Body of pancreas (tissue), 4 donors: ENCODE results near the gene B3GAT1. TPM values are rescaled to one million over a fixed set of nuclear protein-coding genes. Genes with fewer than 3 reads are reported as not detected.

Experiments used
- ATAC-seq: fragments of 150-250 bp; one replicate; pipeline ENCODE4 v1.9.1; 2016
- DNase-seq, 4 donors: peaks; one replicate each; pipeline ENCODE4 v3.0.0-alpha.2; 2019
- H3K27ac ChIP-seq, 4 donors: fragments of 200-600 bp; sonication (generic); 1 replicate in 3 of 4; 2 replicates in 1 of 4; pipeline versions ENCODE4 v1.5.1 to v1.6.1; 2016 to 2019; ENCODE audit warnings: mild to moderate bottlenecking in 1 of 4, mixed read lengths in 1 of 4, moderate library complexity in 1 of 4
- H3K27me3 ChIP-seq, 2 donors: fragments of 200-600 bp; sonication (generic); one replicate each; pipeline ENCODE4 v1.6.0; 2016; ENCODE audit warnings: mild to moderate bottlenecking in 1 of 2
- H3K36me3 ChIP-seq, 2 donors: fragments of 200-600 bp; sonication (generic); replicated peaks in 1 of 2; 2 replicates each; pipeline ENCODE4 v1.5.1; 2016; ENCODE audit warnings: low read depth in 2 of 2; ENCODE audit not compliant: insufficient read depth in 1 of 2
- H3K4me1 ChIP-seq: fragments of 200-600 bp; sonication (generic); one replicate; pipeline ENCODE4 v1.6.0; 2016
- H3K4me3 ChIP-seq, 2 donors: fragments of 200-600 bp; sonication (generic); 1 replicate in 1 of 2; 2 replicates in 1 of 2; pipeline ENCODE4 v1.5.1; 2016 to 2019
- H3K9me3 ChIP-seq, 3 donors: fragments of 200-600 bp; sonication (generic); 1 replicate in 2 of 3; 2 replicates in 1 of 3; pipeline ENCODE4 v1.5.1; 2016
- CTCF ChIP-seq, 7 experiments: fragments of 450-650 bp in 4 of 7; fragments of 200-600 bp in 3 of 7; sonication (generic) in 3 of 7; IDR thresholded peaks; one replicate each; pipeline ENCODE4 v1.5.1; 2016 to 2019; ENCODE audit warnings: antibody characterized with exemption in 7 of 7
- POLR2A ChIP-seq, 3 donors: fragments of 450-650 bp; IDR thresholded peaks; one replicate each; pipeline ENCODE4 v1.6.1; 2016; ENCODE audit warnings: antibody characterized with exemption in 3 of 3, mild to moderate bottlenecking in 2 of 3
- WGBS, 2 donors: methylation state at CpG; one replicate each; pipeline ENCODE4 v1.1.5; 2017; 5-methylcytosine and 5-hydroxymethylcytosine counted together
- intact Hi-C: fragments of 100-400 bp; cut with DNase I; formaldehyde crosslinking; loops from one replicate; pipeline ENCODE4 v1.15.1; 2023
- total RNA-seq, 2 donors: library from RNA; depleted of rRNA; stranded (reverse); fragments of >200 nt; gene quantifications; one replicate each; pipeline ENCODE4 v1.1.0, GENCODE V29; 2016

B3GAT1 gene
- total RNA-seq, 2 donors from 2014 or later: under 0.01 TPM; not detected in 1

- H3K27ac ChIP-seq: no peak overlapping the region
- TF ChIP-seq POLR2A (IDR thresholded peaks at IDR 0.05) (no peak), CTCF (IDR thresholded peaks at IDR 0.05) (no peak)
- no peak overlapping the region for H3K4me3 ChIP-seq
- intact Hi-C loops: no loop called here
- no peaks in the 10 kb centered on the region for H3K36me3 ChIP-seq
- H3K4me1 ChIP-seq: no peaks in the 10 kb centered on the region
- DNase-seq (no peak), ATAC-seq (no peak)
- 55 to 68% methylated on average over 5 of the region's 5 CpGs for WGBS, 2 donors
- H3K27me3 ChIP-seq: no peaks in the 10 kb centered on the region
- peaks cover 0 to 7% (median 0%) of the 10 kb centered on the region in 3 donors for H3K9me3 ChIP-seq
Measured at GRCh38 chr11:134452838-134453155, 40.8 kb upstream of the B3GAT1 start.

GRCh38 chr11:134452026-134452837 is 40.2 kb upstream of the B3GAT1 start:
- H3K27ac ChIP-seq: no peak overlapping the region
- H3K36me3 ChIP-seq: no peaks in the 10 kb centered on the region
- H3K4me3 ChIP-seq: no peak overlapping the region
- DNase-seq: no peak
- peaks cover 0 to 5% (median 0%) of the 10 kb centered on the region in 3 donors for H3K9me3 ChIP-seq
- H3K27me3 ChIP-seq: no peaks in the 10 kb centered on the region
- WGBS, 2 donors: 60 to 63% methylated on average over 10 to 14 of the region's 14 CpGs
- ATAC-seq: no peak
- intact Hi-C loops: no loop called here
- H3K4me1 ChIP-seq: no peaks in the 10 kb centered on the region
- TF ChIP-seq POLR2A (IDR thresholded peaks at IDR 0.05) (no peak), CTCF (IDR thresholded peaks at IDR 0.05) (no peak)

- WGBS, 2 donors: 66 to 88% methylated on average over 7 of the region's 7 CpGs
Measured at GRCh38 chr11:134450186-134450585, 38.1 kb upstream of the B3GAT1 start.

GRCh38 chr11:134449713-134450112 is 37.7 kb upstream of the B3GAT1 start:
- H3K4me3 ChIP-seq: no peak overlapping the region
- no peaks in the 10 kb centered on the region for H3K27me3 ChIP-seq
- no peak for DNase-seq
- H3K4me1 ChIP-seq: no peaks in the 10 kb centered on the region
- TF ChIP-seq POLR2A (IDR thresholded peaks at IDR 0.05) (no peak), CTCF (IDR thresholded peaks at IDR 0.05) (no peak)
- H3K36me3 ChIP-seq: no peaks in the 10 kb centered on the region
- intact Hi-C loops: no loop called here
- H3K9me3 ChIP-seq: no peaks in the 10 kb centered on the region
- H3K27ac ChIP-seq: no peak overlapping the region
- WGBS, 2 donors: 50 to 58% methylated on average over 6 to 7 of the region's 7 CpGs
- no peak for ATAC-seq

More at GRCh38 chr11:134450186-134450585, 38.1 kb upstream of the B3GAT1 start:
- intact Hi-C loops: no loop called here
- Histone ChIP-seq H3K27me3 (no peaks in the 10 kb centered on the region), H3K4me1 (no peaks in the 10 kb centered on the region), H3K4me3 (no peak overlapping the region), H3K36me3 (no peaks in the 10 kb centered on the region), H3K9me3 (no peaks in the 10 kb centered on the region), H3K27ac (no peak overlapping the region)
- DNase-seq: no peak
- no peak for TF ChIP-seq CTCF (IDR thresholded peaks at IDR 0.05)
- no peak for TF ChIP-seq POLR2A (IDR thresholded peaks at IDR 0.05)
- no peak for ATAC-seq

GRCh38 chr11:134449051-134449450 is 37.0 kb upstream of the B3GAT1 start:
- no peaks in the 10 kb centered on the region for H3K27me3 ChIP-seq
- no peaks in the 10 kb centered on the region for H3K9me3 ChIP-seq
- no peak for ATAC-seq
- intact Hi-C loops: no loop called here
- H3K4me1 ChIP-seq: no peaks in the 10 kb centered on the region
- no peak for TF ChIP-seq CTCF (IDR thresholded peaks at IDR 0.05)
- TF ChIP-seq POLR2A (IDR thresholded peaks at IDR 0.05): no peak
- H3K36me3 ChIP-seq: no peaks in the 10 kb centered on the region
- H3K27ac ChIP-seq: no peak overlapping the region
- no peak for DNase-seq
- H3K4me3 ChIP-seq: no peak overlapping the region
- 78 to 97% methylated on average over 1 of the region's 1 CpG for WGBS, 2 donors
